ENCODE measurements around the gene RNU6-7. TPM values are rescaled to one million over a fixed set of nuclear protein-coding genes. Genes with fewer than 3 reads are reported as not detected.

RNU6-7 gene
- total RNA-seq, 1 donor: not detected

- Histone ChIP-seq H3K27ac (ENCODE audit: low read depth, low read length) (no peak overlapping the region), H3K9me3 (ENCODE audit: low read depth, low read length) (no peaks in the 10 kb centered on the region), H3K79me2 (ENCODE audit: insufficient read depth, low read length) (no peaks in the 10 kb centered on the region), H3K4me3 (ENCODE audit: insufficient read depth, low read length) (no peak overlapping the region), H2AFZ (ENCODE audit: low read length) (no peak overlapping the region), H3K4me2 (ENCODE audit: insufficient read depth, low read length) (no peak overlapping the region), H4K20me1 (ENCODE audit: insufficient read depth, low read length) (no peaks in the 10 kb centered on the region), H3K27me3 (ENCODE audit: insufficient read depth, low read length) (peaks cover 5% of the 10 kb centered on the region), H3K36me3 (ENCODE audit: insufficient read depth, low read length) (no peaks in the 10 kb centered on the region), H3K4me1 (ENCODE audit: insufficient read depth, low read length) (peaks cover 6% of the 10 kb centered on the region)
- TF ChIP-seq CTCF (IDR thresholded peaks at IDR 0.05; ENCODE audit: extremely low read depth, low read depth, low read length): peak; percentile 45
- DNase-seq (ENCODE audit: insufficient read length, low spot score, missing footprints): no peak
Observed at GRCh38 chr14:32224737-32225377, 23.0 kb downstream of the RNU6-7 start.

- no peak for TF ChIP-seq CTCF (IDR thresholded peaks at IDR 0.05; ENCODE audit: extremely low read depth, low read depth, low read length)
- peaks cover 12% of the 10 kb centered on the region for H3K4me1 ChIP-seq (ENCODE audit: insufficient read depth, low read length)
Observed at GRCh38 chr14:32225378-32225920, 23.6 kb downstream of the RNU6-7 start.

GRCh38 chr14:32226056-32226455 lies 24.2 kb downstream of the RNU6-7 start:
- Histone ChIP-seq H2AFZ (ENCODE audit: low read length) (no peak overlapping the region), H3K27me3 (ENCODE audit: insufficient read depth, low read length) (peaks cover 5% of the 10 kb centered on the region), H3K27ac (ENCODE audit: low read depth, low read length) (no peak overlapping the region), H3K9me3 (ENCODE audit: low read depth, low read length) (no peaks in the 10 kb centered on the region), H4K20me1 (ENCODE audit: insufficient read depth, low read length) (no peaks in the 10 kb centered on the region), H3K4me3 (ENCODE audit: insufficient read depth, low read length) (no peak overlapping the region), H3K79me2 (ENCODE audit: insufficient read depth, low read length) (no peaks in the 10 kb centered on the region), H3K4me2 (ENCODE audit: insufficient read depth, low read length) (no peak overlapping the region), H3K36me3 (ENCODE audit: insufficient read depth, low read length) (no peaks in the 10 kb centered on the region), H3K4me1 (ENCODE audit: insufficient read depth, low read length) (peaks cover 17% of the 10 kb centered on the region)
- TF ChIP-seq CTCF (IDR thresholded peaks at IDR 0.05; ENCODE audit: extremely low read depth, low read depth, low read length): no peak
- no peak for DNase-seq (ENCODE audit: insufficient read length, low spot score, missing footprints)

More at GRCh38 chr14:32225378-32225920, 23.6 kb downstream of the RNU6-7 start:
- no peak overlapping the region for H3K27ac ChIP-seq (ENCODE audit: low read depth, low read length)
- no peaks in the 10 kb centered on the region for H3K36me3 ChIP-seq (ENCODE audit: insufficient read depth, low read length)
- no peaks in the 10 kb centered on the region for H4K20me1 ChIP-seq (ENCODE audit: insufficient read depth, low read length)
- no peak overlapping the region for H3K4me2 ChIP-seq (ENCODE audit: insufficient read depth, low read length)
- no peak overlapping the region for H2AFZ ChIP-seq (ENCODE audit: low read length)
- H3K4me3 ChIP-seq (ENCODE audit: insufficient read depth, low read length): no peak overlapping the region
- peaks cover 5% of the 10 kb centered on the region for H3K27me3 ChIP-seq (ENCODE audit: insufficient read depth, low read length)
- no peak for DNase-seq (ENCODE audit: insufficient read length, low spot score, missing footprints)
- H3K9me3 ChIP-seq (ENCODE audit: low read depth, low read length): no peaks in the 10 kb centered on the region
- no peaks in the 10 kb centered on the region for H3K79me2 ChIP-seq (ENCODE audit: insufficient read depth, low read length)

- Histone ChIP-seq H3K9me3 (ENCODE audit: low read depth, low read length) (no peaks in the 10 kb centered on the region), H3K36me3 (ENCODE audit: insufficient read depth, low read length) (no peaks in the 10 kb centered on the region), H3K4me1 (ENCODE audit: insufficient read depth, low read length) (peaks cover 20% of the 10 kb centered on the region), H3K27ac (ENCODE audit: low read depth, low read length) (peak overlapping the region; percentile 34), H2AFZ (ENCODE audit: low read length) (no peak overlapping the region), H3K4me2 (ENCODE audit: insufficient read depth, low read length) (peak overlapping the region; percentile 6), H3K4me3 (ENCODE audit: insufficient read depth, low read length) (no peak overlapping the region), H4K20me1 (ENCODE audit: insufficient read depth, low read length) (no peaks in the 10 kb centered on the region), H3K27me3 (ENCODE audit: insufficient read depth, low read length) (peaks cover 5% of the 10 kb centered on the region), H3K79me2 (ENCODE audit: insufficient read depth, low read length) (no peaks in the 10 kb centered on the region)
- DNase-seq (ENCODE audit: insufficient read length, low spot score, missing footprints): no peak
- TF ChIP-seq CTCF (IDR thresholded peaks at IDR 0.05; ENCODE audit: extremely low read depth, low read depth, low read length): no peak
Observed at GRCh38 chr14:32230181-32230580, 28.3 kb downstream of the RNU6-7 start.
